ENCODE measurements around the gene GAD1.

- TF ChIP-seq ZNF274 (IDR thresholded peaks at IDR 0.05; ENCODE audit: low read depth, low read length) (no peak), YY1 (IDR thresholded peaks at IDR 0.05; ENCODE audit: insufficient read depth, insufficient read length) (no peak)
Measured at GRCh38 chr2:170892391-170892951, 75.8 kb downstream of the GAD1 start.

Measured in NT2/D1 (cell line).